Measurements from ENCODE around the gene TDRD3. TPM values are rescaled to one million over a fixed set of nuclear protein-coding genes. Genes with fewer than 3 reads are reported as not detected.

The TDRD3 gene
- total and polyA plus RNA-seq, 5 donors from 2014 or later = 9.0 to 29.8 (median 10.0) TPM

DNA sequence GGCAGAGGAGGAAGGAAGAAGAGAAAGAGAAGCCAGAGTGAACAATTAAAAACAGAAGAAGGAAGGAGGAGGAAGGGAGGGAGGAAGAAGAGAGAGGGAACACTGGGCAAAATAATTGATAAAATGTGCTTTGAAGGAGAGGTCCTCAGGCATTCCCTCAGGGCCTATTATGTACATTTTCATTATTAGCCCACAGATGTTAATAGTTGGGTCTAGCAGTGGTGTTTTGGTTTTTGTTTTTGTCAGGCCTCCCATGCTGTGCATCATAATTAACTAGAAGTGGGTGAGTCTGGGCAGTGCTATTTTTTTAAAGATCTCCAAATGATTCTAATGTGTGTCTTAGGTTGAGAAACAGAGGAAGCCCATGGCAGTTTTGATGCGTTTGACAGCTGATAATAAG is 178.1 kb downstream of the TDRD3 start:
- no peak overlapping the region for H3K27ac Mint-ChIP-seq
- Histone ChIP-seq H3K27ac (ENCODE audit: insufficient read depth, low read length, poor library complexity, severe bottlenecking) (no peak overlapping the region), H3K27me3 (ENCODE audit: control insufficient read depth, insufficient read depth, low read length) (no peaks in the 10 kb centered on the region), H3K4me3 (ENCODE audit: low read depth, low read length) (no peak overlapping the region), H3K4me1 (ENCODE audit: control insufficient read depth, insufficient read depth, low read length, poor library complexity, severe bottlenecking) (no peaks in the 10 kb centered on the region), H3K36me3 (ENCODE audit: control insufficient read depth, insufficient read depth, low read length) (peaks cover 4% of the 10 kb centered on the region), H3K9me3 (ENCODE audit: control insufficient read depth in 2 of 2, low read length in 2 of 2) (no peaks in the 10 kb centered on the region)
- no peaks in the 10 kb centered on the region for H3K27me3 Mint-ChIP-seq
- peak overlapping the region in 1 of 4 donors; percentile 64 for H3K4me3 Mint-ChIP-seq
- ATAC-seq (ENCODE audit: low read depth in 2 of 2) = no peak
- H3K36me3 Mint-ChIP-seq = peaks cover 30% of the 10 kb centered on the region
- no peak for DNase-seq
- peaks cover 0 to 1% (median 0%) of the 10 kb centered on the region in 7 donors for H3K9me3 Mint-ChIP-seq
- H3K4me1 Mint-ChIP-seq = peaks cover 0 to 3% (median under 1%) of the 10 kb centered on the region in 4 donors

DNA sequence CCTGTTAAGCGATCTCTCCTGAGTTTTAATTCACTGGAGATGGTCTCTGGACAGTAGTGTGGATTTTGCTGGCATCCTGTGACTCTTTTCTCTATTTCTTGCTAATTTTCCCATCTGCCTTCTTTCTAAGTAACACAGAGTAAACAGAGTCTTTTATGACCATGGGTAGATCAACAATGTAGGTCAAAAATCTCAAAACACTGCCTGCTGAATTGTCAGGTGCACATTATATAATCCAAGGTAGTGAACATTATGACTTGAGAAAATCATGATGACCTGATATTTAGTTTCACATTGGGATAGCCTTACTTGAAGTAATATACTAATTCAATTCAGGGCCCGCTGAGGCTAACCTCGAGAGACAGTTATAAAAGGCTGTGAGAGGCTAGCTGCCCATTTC is 180.7 kb downstream of the TDRD3 start:
- ATAC-seq (ENCODE audit: low read depth in 2 of 2) (no peak), DNase-seq (no peak)
- no peak overlapping the region for H3K27ac ChIP-seq (ENCODE audit: insufficient read depth, low read length, poor library complexity, severe bottlenecking)
- no peaks in the 10 kb centered on the region for H3K9me3 ChIP-seq (ENCODE audit: control insufficient read depth in 2 of 2, low read length in 2 of 2)
- H3K4me3 ChIP-seq (ENCODE audit: low read depth, low read length) = no peak overlapping the region
- no peak overlapping the region for H3K27ac Mint-ChIP-seq
- no peak overlapping the region for H3K4me3 Mint-ChIP-seq
- H3K4me1 Mint-ChIP-seq = peaks cover 0 to 3% (median 0%) of the 10 kb centered on the region in 4 donors
- H3K9me3 Mint-ChIP-seq = peaks cover 0 to 1% (median 0%) of the 10 kb centered on the region in 7 donors
- no peaks in the 10 kb centered on the region for H3K36me3 ChIP-seq (ENCODE audit: control insufficient read depth, insufficient read depth, low read length)
- H3K4me1 ChIP-seq (ENCODE audit: control insufficient read depth, insufficient read depth, low read length, poor library complexity, severe bottlenecking) = no peaks in the 10 kb centered on the region
- H3K27me3 ChIP-seq (ENCODE audit: control insufficient read depth, insufficient read depth, low read length) = no peaks in the 10 kb centered on the region
- H3K36me3 Mint-ChIP-seq = peaks cover 9% of the 10 kb centered on the region
- H3K27me3 Mint-ChIP-seq = no peaks in the 10 kb centered on the region

DNA sequence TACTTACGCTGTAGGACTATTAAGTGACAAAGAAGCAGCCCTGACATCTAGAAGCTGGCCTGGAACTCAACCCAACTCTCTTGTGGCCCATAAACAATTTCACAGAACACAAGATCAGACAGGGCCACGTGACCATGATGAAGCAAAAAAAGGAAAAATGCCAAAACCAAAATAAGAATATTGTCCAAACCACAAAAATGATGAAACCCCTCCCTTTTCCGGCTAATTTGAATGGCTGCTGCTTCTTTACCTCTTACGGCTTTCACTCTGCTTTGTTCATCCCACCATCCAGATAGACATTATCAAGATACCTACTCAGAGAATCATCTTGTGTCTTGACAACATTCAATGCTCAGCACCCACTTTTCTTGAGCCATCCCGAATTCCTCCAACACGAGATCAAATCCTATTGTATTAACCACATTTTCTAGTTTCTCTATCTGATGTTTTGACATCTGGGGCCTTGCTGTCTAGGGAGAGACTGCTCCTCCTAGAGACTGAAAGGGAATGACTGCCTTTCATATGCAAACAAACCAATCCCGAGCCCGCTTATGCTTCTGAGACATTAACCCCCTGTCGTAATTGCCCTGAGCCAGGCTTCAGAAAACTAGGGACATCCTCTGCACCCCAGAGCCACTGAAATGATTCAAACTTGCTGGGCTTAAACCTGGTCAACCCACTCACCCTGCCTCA is 186.3 kb downstream of the TDRD3 start:
- peak overlapping the region in 1 of 3 donors; percentile 0 for H3K27ac Mint-ChIP-seq
- no peak overlapping the region for H3K4me3 ChIP-seq (ENCODE audit: low read depth, low read length)
- no peak overlapping the region for H3K27ac ChIP-seq (ENCODE audit: insufficient read depth, low read length, poor library complexity, severe bottlenecking)
- H3K4me1 Mint-ChIP-seq = peaks cover 0 to 4% (median 0%) of the 10 kb centered on the region in 4 donors
- ATAC-seq (ENCODE audit: low read depth in 2 of 2) (no peak), DNase-seq (no peak)
- H3K4me3 Mint-ChIP-seq = no peak overlapping the region
- no peaks in the 10 kb centered on the region for H3K9me3 ChIP-seq (ENCODE audit: control insufficient read depth in 2 of 2, low read length in 2 of 2)
- H3K36me3 Mint-ChIP-seq = no peaks in the 10 kb centered on the region
- peaks cover 0 to 5% (median 1%) of the 10 kb centered on the region in 7 donors for H3K9me3 Mint-ChIP-seq
- H3K4me1 ChIP-seq (ENCODE audit: control insufficient read depth, insufficient read depth, low read length, poor library complexity, severe bottlenecking) = no peaks in the 10 kb centered on the region
- H3K27me3 ChIP-seq (ENCODE audit: control insufficient read depth, insufficient read depth, low read length) = no peaks in the 10 kb centered on the region
- H3K27me3 Mint-ChIP-seq = no peaks in the 10 kb centered on the region
- no peaks in the 10 kb centered on the region for H3K36me3 ChIP-seq (ENCODE audit: control insufficient read depth, insufficient read depth, low read length)

DNA sequence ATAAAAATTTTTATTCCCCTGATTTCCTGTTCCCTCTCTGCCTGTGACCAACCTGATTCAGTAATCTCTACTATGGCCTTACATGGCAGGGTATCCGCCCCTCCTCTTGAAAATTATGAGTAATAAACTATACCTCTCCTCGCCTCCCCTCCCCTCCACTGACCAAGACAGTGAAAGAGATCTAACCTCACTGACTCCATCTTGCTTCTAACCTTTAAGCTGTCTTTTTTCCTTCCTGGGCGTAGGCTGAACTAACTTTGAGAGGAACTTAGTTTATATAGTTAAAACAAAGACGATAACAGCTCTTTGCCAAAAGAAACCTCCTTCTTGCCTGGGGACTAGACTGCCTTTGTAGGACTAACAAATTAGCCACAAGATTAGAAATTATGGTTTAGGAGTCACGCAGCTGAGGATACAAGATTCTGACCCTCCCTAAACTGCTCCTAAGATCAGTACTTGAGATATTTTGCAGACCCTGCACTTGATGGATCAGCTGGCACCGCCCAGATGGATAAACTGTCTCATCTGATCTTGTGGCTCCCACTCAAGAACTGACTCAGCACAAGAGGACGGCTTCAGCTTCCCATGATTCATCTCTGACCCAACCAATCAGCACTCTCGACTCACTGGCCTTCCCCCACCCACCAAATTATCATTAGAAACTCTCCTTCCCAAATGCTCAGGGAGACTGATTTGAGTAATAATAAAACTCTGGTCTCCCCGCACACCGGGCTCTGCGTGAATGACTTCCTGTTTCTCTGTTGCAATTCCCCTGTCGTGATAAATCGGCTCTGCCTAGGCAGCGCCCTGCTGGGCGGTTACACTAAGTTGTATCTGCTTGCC is 187.1 kb downstream of the TDRD3 start:
- Mint-ChIP-seq H3K4me1 (peaks cover 0 to 4% (median 0%) of the 10 kb centered on the region in 4 donors), H3K27ac (peak overlapping the region in 2 of 3 donors; percentile 0 to 31), H3K27me3 (no peaks in the 10 kb centered on the region), H3K36me3 (no peaks in the 10 kb centered on the region), H3K9me3 (peaks cover 0 to 5% (median 1%) of the 10 kb centered on the region in 7 donors), H3K4me3 (peak overlapping the region in 1 of 4 donors; percentile 1)
- Histone ChIP-seq H3K4me3 (ENCODE audit: low read depth, low read length) (no peak overlapping the region), H3K9me3 (ENCODE audit: control insufficient read depth in 2 of 2, low read length in 2 of 2) (no peaks in the 10 kb centered on the region), H3K27me3 (ENCODE audit: control insufficient read depth, insufficient read depth, low read length) (no peaks in the 10 kb centered on the region), H3K27ac (ENCODE audit: insufficient read depth, low read length, poor library complexity, severe bottlenecking) (no peak overlapping the region), H3K4me1 (ENCODE audit: control insufficient read depth, insufficient read depth, low read length, poor library complexity, severe bottlenecking) (no peaks in the 10 kb centered on the region), H3K36me3 (ENCODE audit: control insufficient read depth, insufficient read depth, low read length) (no peaks in the 10 kb centered on the region)
- no peak for ATAC-seq (ENCODE audit: low read depth in 2 of 2)
- DNase-seq = no peak

DNA sequence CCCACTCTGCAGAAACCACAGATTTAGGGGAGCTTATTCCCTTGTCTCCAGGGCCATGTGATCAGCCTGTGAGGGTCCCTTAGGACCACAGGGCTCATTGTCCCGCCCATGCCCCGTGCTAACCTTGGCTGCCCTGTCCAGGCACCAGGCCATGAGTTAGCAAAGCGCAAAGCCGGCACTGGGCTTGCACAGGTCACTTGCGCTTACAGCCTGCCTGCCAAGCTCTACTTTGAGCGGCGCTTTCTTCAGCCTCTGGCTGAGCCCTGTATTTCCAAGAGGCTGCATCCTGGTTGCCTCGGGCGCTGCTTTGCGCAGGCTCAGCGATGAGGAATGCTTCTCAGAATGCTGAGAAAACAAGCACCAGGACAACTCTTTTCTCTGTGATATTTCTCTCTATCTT is 188.0 kb downstream of the TDRD3 start:
- no peak overlapping the region for H3K27ac Mint-ChIP-seq
- Histone ChIP-seq H3K27ac (ENCODE audit: insufficient read depth, low read length, poor library complexity, severe bottlenecking) (no peak overlapping the region), H3K4me3 (ENCODE audit: low read depth, low read length) (no peak overlapping the region), H3K9me3 (ENCODE audit: control insufficient read depth in 2 of 2, low read length in 2 of 2) (no peaks in the 10 kb centered on the region), H3K27me3 (ENCODE audit: control insufficient read depth, insufficient read depth, low read length) (no peaks in the 10 kb centered on the region), H3K4me1 (ENCODE audit: control insufficient read depth, insufficient read depth, low read length, poor library complexity, severe bottlenecking) (no peaks in the 10 kb centered on the region), H3K36me3 (ENCODE audit: control insufficient read depth, insufficient read depth, low read length) (no peaks in the 10 kb centered on the region)
- H3K27me3 Mint-ChIP-seq = no peaks in the 10 kb centered on the region
- no peaks in the 10 kb centered on the region for H3K36me3 Mint-ChIP-seq
- H3K4me3 Mint-ChIP-seq = no peak overlapping the region
- H3K9me3 Mint-ChIP-seq = peaks cover 0 to 5% (median 1%) of the 10 kb centered on the region in 7 donors
- DNase-seq (no peak), ATAC-seq (ENCODE audit: low read depth in 2 of 2) (no peak)
- peaks cover 0 to 4% (median 0%) of the 10 kb centered on the region in 4 donors for H3K4me1 Mint-ChIP-seq

DNA sequence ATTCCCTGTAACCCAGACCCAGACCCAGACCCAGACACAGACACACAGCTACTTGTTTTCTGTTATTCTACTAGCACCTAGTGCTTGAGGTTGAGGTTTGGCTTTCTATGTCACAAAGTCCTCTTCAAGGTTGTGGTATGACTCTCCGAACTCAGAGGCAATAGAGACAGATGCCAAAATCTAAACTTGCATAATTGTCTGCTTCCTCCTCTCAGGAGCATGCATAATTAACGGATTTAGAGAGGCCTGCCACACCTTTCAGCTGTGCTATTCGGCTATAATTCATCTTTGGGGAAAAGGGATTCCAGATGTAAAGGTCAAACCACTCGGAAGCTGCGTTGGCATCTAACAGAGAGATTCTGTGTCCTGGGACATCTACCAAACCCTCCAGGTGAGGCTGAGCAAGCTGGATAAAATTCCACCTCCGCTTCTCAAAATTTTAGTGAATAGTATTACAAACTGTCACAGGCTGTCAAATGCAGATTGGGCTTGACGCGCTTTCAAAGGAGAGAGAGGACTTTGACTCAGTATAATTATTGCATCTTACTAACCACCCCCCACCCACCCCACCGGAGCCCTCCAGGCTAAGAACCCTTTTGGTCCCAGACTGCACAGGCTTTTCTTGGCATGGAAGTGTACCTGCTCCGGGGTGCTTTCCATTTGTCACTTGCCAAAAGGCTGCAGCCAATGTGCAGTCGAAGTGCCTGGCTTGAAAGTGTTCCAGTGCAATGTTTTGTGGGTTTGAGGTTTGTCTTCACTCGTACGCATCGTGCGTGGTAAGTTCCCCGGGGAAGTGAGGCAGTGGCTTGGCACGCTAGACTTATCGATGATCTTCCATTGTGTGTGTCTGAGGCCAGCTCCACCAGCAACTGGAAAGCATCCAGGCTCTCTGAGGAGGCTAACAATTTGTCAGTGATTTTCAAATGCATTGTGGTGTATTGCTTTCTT is 194.1 kb downstream of the TDRD3 start:
- no peak overlapping the region for H3K27ac ChIP-seq (ENCODE audit: insufficient read depth, low read length, poor library complexity, severe bottlenecking)
- peaks cover 0 to 1% (median 0%) of the 10 kb centered on the region in 7 donors for H3K9me3 Mint-ChIP-seq
- H3K27me3 Mint-ChIP-seq = no peaks in the 10 kb centered on the region
- no peak overlapping the region for H3K4me3 ChIP-seq (ENCODE audit: low read depth, low read length)
- no peak overlapping the region for H3K4me3 Mint-ChIP-seq
- no peaks in the 10 kb centered on the region for H3K4me1 Mint-ChIP-seq
- no peaks in the 10 kb centered on the region for H3K27me3 ChIP-seq (ENCODE audit: control insufficient read depth, insufficient read depth, low read length)
- no peak for DNase-seq
- no peaks in the 10 kb centered on the region for H3K4me1 ChIP-seq (ENCODE audit: control insufficient read depth, insufficient read depth, low read length, poor library complexity, severe bottlenecking)
- H3K9me3 ChIP-seq (ENCODE audit: control insufficient read depth in 2 of 2, low read length in 2 of 2) = no peaks in the 10 kb centered on the region
- H3K36me3 ChIP-seq (ENCODE audit: control insufficient read depth, insufficient read depth, low read length) = no peaks in the 10 kb centered on the region
- H3K27ac Mint-ChIP-seq = no peak overlapping the region
- no peak for ATAC-seq (ENCODE audit: low read depth in 2 of 2)
- no peaks in the 10 kb centered on the region for H3K36me3 Mint-ChIP-seq

DNA sequence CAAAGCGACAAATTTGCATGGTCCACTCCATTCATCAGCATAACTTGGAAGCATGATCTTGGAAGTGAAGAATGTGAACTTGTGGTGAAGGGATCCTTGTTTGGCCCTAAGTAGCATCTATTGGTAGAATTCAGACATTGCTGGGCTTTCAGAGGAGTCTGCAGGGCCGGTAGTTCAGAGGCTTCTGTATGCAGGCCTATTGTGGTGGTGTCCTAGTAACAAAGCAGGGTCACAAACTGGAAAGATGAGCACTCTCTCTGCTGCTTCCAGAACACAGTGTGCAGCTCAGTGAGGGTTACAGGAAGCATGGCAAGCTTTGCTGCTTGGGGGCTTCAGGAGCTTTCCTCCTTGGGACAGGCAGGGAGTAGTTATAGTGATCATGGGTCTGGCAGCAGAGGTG is 206.0 kb downstream of the TDRD3 start:
- ATAC-seq (ENCODE audit: low read depth in 2 of 2) (no peak), DNase-seq (no peak)
- Histone ChIP-seq H3K9me3 (ENCODE audit: control insufficient read depth in 2 of 2, low read length in 2 of 2) (no peaks in the 10 kb centered on the region), H3K4me3 (ENCODE audit: low read depth, low read length) (no peak overlapping the region), H3K36me3 (ENCODE audit: control insufficient read depth, insufficient read depth, low read length) (no peaks in the 10 kb centered on the region), H3K27ac (ENCODE audit: insufficient read depth, low read length, poor library complexity, severe bottlenecking) (no peak overlapping the region), H3K27me3 (ENCODE audit: control insufficient read depth, insufficient read depth, low read length) (no peaks in the 10 kb centered on the region), H3K4me1 (ENCODE audit: control insufficient read depth, insufficient read depth, low read length, poor library complexity, severe bottlenecking) (no peaks in the 10 kb centered on the region)
- H3K27ac Mint-ChIP-seq = no peak overlapping the region
- H3K4me3 Mint-ChIP-seq = no peak overlapping the region
- no peaks in the 10 kb centered on the region for H3K27me3 Mint-ChIP-seq
- peaks cover 0 to 3% (median 0%) of the 10 kb centered on the region in 7 donors for H3K9me3 Mint-ChIP-seq
- H3K36me3 Mint-ChIP-seq = no peaks in the 10 kb centered on the region
- H3K4me1 Mint-ChIP-seq = no peaks in the 10 kb centered on the region
